Ammon's horn (tissue), 1 donor: ENCODE results near the gene UNCX.

Source experiments
- DNase-seq: peaks from one replicate; pipeline ENCODE4 v3.0.0-alpha.2; 2016; ENCODE audit warnings: low spot score

The UNCX gene

GRCh38 chr7:1218541-1219165 is 14.0 kb upstream of the UNCX start:
- no peak for DNase-seq

GRCh38 chr7:1219498-1219897 is 13.2 kb upstream of the UNCX start:
- DNase-seq, result no peak

GRCh38 chr7:1220000-1220726 is 12.5 kb upstream of the UNCX start:
- no peak for DNase-seq

GRCh38 chr7:1220977-1221745 is 11.5 kb upstream of the UNCX start:
- no peak for DNase-seq

GRCh38 chr7:1223196-1223981 is 9.3 kb upstream of the UNCX start:
- DNase-seq, result no peak

- DNase-seq, result no peak
Measured at GRCh38 chr7:1224086-1224716, 8.5 kb upstream of the UNCX start.

- no peak for DNase-seq
Measured at GRCh38 chr7:1225030-1225429, 7.6 kb upstream of the UNCX start.

- DNase-seq, result no peak
Measured at GRCh38 chr7:1225441-1226185, 7.1 kb upstream of the UNCX start.

- DNase-seq, result no peak
Measured at GRCh38 chr7:1226186-1226901, 6.3 kb upstream of the UNCX start.

- no peak for DNase-seq
Measured at GRCh38 chr7:1227071-1227804, 5.4 kb upstream of the UNCX start.

- no peak for DNase-seq
Measured at GRCh38 chr7:1227814-1228544, 4.7 kb upstream of the UNCX start.

GRCh38 chr7:1228545-1229201 is 4.0 kb upstream of the UNCX start:
- no peak for DNase-seq

GRCh38 chr7:1229202-1229947 is 3.3 kb upstream of the UNCX start:
- DNase-seq, result no peak

- no peak for DNase-seq
Measured at GRCh38 chr7:1229956-1230355, 2.7 kb upstream of the UNCX start.

- DNase-seq, result no peak
Measured at GRCh38 chr7:1230411-1231213, 2.1 kb upstream of the UNCX start.

GRCh38 chr7:1231214-1232102 is 1.2 kb upstream of the UNCX start:
- no peak for DNase-seq
